ENCODE results near the gene XCL2. TPM values are rescaled to one million over a fixed set of nuclear protein-coding genes. Genes with fewer than 3 reads are reported as not detected.
A peak's percentile ranks its signal among the peaks of the same experiment; 100 is the strongest.

XCL2 gene
- total and polyA plus RNA-seq, 10 of the 15 experiments (the other 5 are each of a cell fraction or from before 2014, with no cell fraction given) = 0.50 to 299 (median 4.8) TPM

- H3K36me3 ChIP-seq (ENCODE audit: control insufficient read depth in 2 of 2, insufficient read depth in 2 of 2, low read length in 1 of 2) = no peaks in the 10 kb centered on the region
- H3K4me2 ChIP-seq (ENCODE audit: control insufficient read depth, insufficient read depth) = no peak overlapping the region
- CTCF ChIA-PET = interaction anchor here (0.8 to 5.3 kb wide), 28 partner anchors 10 to 212 kb away, joined by 3 to 28 read pairs (median 8); no protein-coding TSS in a partner anchor
- H3K27me3 ChIP-seq (replicated peaks in 1 of 2; ENCODE audit: control insufficient read depth in 2 of 2, insufficient read depth in 2 of 2, low read length in 1 of 2) = no peaks in the 10 kb centered on the region
- 4% methylated on average over 5 of the region's 5 CpGs for WGBS (ENCODE audit: insufficient coverage, insufficient replicate concordance, low lambda C conversion rate, missing lambda C conversion rate)
- intact Hi-C loops (cut with micrococcal nuclease; ENCODE audit: unreplicated experiment) (loop anchor here (2.0 to 10.0 kb wide), 2 partner anchors 44 to 90 kb away; no protein-coding TSS in a partner anchor), in situ Hi-C loops (cut with MboI) (no loop called here)
- no peak overlapping the region for H3K9ac ChIP-seq (ENCODE audit: control insufficient read depth, insufficient read depth, low read length)
- H2AFZ ChIP-seq (ENCODE audit: control insufficient read depth, low read depth, low read length) = no peak overlapping the region
- H3K4me1 ChIP-seq (ENCODE audit: control insufficient read depth, insufficient read depth, low read length) = no peaks in the 10 kb centered on the region; the same call in 1 of the 2 replicates
- FAIRE-seq (no peak), DNase-seq (ENCODE audit: low read depth, low spot score) (no peak), ATAC-seq (peak; percentile 18)
- POLR2A ChIA-PET = interaction anchor here (0.5 to 7.3 kb wide), 16 partner anchors 12 to 314 kb away, joined by 3 to 56 read pairs (median 5); no protein-coding TSS in a partner anchor
- SMC1A ChIA-PET (ENCODE audit: uncharacterized antibody, unreplicated experiment) = interaction anchor here (0.8 to 8.0 kb wide), 29 partner anchors 8 to 470 kb away, joined by 3 to 257 read pairs (median 9); partner anchors contain the start of genes XCL1 and XCL2
- H4K20me1 ChIP-seq (ENCODE audit: control insufficient read depth, insufficient read depth) = no peaks in the 10 kb centered on the region
- no peaks in the 10 kb centered on the region for H3K79me2 ChIP-seq (ENCODE audit: control insufficient read depth, insufficient read depth, low read length)
- H3K27ac ChIP-seq (ENCODE audit: control insufficient read depth, insufficient read depth) = no peak overlapping the region
- no peak overlapping the region for H3K4me3 ChIP-seq
- no peaks in the 10 kb centered on the region for H3K9me3 ChIP-seq (replicated peaks; ENCODE audit: control insufficient read depth, insufficient read depth, low read length)
- TF ChIP-seq RELB (IDR thresholded peaks at IDR 0.05; ENCODE audit: low read depth) (no peak), LARP7 (IDR thresholded peaks at IDR 0.05) (0 out of 2 replicates have a peak, but pooled peaks have one; percentile 44), ZNF24 (IDR thresholded peaks at IDR 0.05) (peak; percentile 59), ZBTB11 (CRISPR knock-in tag; IDR thresholded peaks at IDR 0.05) (no peak), RELA (IDR thresholded peaks at IDR 0.05; ENCODE audit: borderline replicate concordance, partially characterized antibody) (no peak), ATF7 (IDR thresholded peaks at IDR 0.05; ENCODE audit: low read depth) (peak; percentile 65), NR2F1 (conservative IDR thresholded peaks at IDR 0.05) (0 out of 2 replicates have a peak, but pooled peaks have one; percentile 6), YBX1 (IDR thresholded peaks at IDR 0.05) (0 out of 2 replicates have a peak, but pooled peaks have one; percentile 16), MLLT1 (IDR thresholded peaks at IDR 0.05) (peak; percentile 40; the same call in 1 of the 2 replicates), IKZF1 (conservative IDR thresholded peaks at IDR 0.05) (no peak), SMARCA5 (IDR thresholded peaks at IDR 0.05) (0 out of 2 replicates have a peak, but pooled peaks have one; percentile 55)
- BruUV-seq (replicated peaks) = no TSS peak
- RAD21 ChIA-PET (ENCODE audit: unreplicated experiment) = interaction anchor here (0.7 to 8.0 kb wide), 29 partner anchors 11 to 536 kb away, joined by 3 to 218 read pairs (median 8); partner anchors contain the start of gene XCL2
Observed at GRCh38 chr1:168554603-168555483, 11.0 kb upstream of the XCL2 start.
